DMS53 (cell line): Measurements from ENCODE around the gene KRTAP5-2.
"Not testable (repeated sequence)": the region's sequence is repeated elsewhere in the genome, so short reads cannot be mapped to it uniquely, and the experiment has no call there.

Experiments used
- DNase-seq: peaks from one replicate; lab custom pipeline; 2025; lab: John Stamatoyannopoulos, UW

Gene KRTAP5-2

DNA sequence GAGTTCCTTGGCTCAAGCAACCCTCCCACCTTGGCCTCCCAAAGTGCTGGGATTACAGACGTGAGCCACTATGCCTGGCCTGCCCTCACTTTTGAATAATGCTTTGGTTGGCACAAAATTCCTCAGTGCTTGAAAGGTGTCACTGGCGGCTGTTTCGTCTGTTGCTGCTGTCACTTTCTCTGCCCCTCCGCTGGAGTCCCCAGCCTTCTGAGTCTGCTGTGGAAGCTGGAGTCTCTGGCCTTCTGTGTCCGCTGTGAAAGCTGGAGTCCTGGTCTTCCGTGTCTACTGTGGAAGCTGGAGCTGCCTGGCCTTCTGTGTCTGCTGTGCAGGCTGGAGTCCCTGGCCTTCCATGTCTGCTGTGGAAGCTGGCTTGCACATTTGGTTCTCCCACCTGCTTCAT, 8.1 kb downstream of the KRTAP5-2 start:
- DNase-seq: no peak

GRCh38 chr11:1589191-1589963, 8.7 kb downstream of the KRTAP5-2 start:
- not testable (repeated sequence) for DNase-seq

DNA sequence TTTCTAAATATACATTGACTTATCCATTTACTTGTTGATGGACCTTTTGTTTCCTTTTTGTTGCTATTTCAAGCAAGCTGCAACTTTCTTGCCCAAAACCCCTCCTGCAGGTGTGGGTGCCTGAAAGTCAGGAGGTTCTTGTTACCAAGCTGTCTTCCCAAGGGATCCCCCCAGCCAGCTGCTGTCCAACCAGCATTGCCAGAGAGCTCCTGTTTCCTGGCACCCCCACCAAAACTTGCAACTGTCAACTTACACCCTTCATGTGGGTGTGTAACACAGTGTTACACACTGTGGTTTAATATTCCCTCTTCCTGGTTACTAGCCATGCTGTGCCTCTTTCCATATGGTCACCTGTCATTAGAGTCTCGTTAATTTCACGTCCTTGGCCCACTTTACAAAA, 11.4 kb downstream of the KRTAP5-2 start:
- no peak for DNase-seq

DNA sequence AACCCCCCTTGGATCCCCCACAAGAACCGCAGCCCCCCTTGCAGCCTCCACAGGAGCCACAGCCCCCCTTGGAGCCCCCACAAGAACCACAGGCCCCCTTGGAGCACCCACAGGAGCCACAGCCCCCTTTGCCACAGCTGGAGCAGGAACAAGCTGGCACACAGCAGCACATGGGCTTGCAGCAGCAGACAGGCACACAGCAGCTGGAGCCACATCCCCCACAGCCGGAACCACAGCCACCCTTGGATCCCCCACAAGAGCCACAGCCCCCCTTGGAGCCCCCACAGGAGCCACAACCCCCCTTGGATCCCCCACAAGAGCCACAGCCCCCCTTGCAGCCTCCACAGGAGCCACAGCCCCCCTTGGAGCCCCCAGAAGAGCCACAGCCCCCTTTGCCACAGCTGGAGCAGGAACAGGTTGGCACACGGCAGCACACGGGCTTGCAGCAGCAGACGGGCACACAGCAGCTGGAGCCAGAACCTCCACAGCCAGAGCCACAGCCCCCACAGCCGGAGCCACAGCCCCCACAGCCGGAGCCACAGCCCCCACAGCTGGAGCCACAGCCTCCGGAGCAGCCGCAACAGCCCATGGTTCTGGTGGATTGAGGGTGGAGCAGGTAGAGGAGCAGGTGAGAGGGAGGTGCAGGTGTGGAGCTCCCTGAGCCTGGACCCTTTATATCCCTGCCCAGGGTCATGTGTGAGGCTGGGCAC, 13.3 kb downstream of the KRTAP5-2 start, which contains the start of gene KRTAP5-1:
Gene KRTAP5-1, minus strand, starts transcription at position 623 of the 710 bp plus-strand sequence. Its CDS starts 34 bp downstream, at position 589.
- not testable (repeated sequence) for DNase-seq

- not testable (repeated sequence) for DNase-seq
Observed at GRCh38 chr11:1582909-1583308, 15.2 kb downstream of the KRTAP5-2 start.

DNA sequence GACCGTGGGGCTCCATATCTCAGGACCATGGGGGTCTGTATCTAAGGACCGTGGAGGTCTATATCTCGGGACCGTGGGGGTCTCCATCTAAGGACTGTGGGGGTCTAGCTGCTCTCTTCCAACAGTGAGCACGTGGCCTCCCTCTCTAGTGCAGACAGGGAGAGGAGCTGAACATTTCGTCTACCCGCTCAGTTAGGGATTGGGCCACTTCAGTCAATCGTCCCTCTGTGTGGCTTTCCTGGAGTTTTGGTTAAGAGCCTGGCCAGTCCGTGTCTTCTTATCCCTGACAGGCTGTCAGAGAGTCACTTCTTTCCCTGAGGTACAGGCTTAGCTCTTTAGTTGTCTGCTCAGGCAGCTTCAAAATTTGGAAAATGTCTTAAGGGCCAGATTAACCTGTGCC, 16.1 kb downstream of the KRTAP5-2 start:
- no peak for DNase-seq

- DNase-seq: no peak
Observed at GRCh38 chr11:1576825-1577224, 21.3 kb downstream of the KRTAP5-2 start.

DNA sequence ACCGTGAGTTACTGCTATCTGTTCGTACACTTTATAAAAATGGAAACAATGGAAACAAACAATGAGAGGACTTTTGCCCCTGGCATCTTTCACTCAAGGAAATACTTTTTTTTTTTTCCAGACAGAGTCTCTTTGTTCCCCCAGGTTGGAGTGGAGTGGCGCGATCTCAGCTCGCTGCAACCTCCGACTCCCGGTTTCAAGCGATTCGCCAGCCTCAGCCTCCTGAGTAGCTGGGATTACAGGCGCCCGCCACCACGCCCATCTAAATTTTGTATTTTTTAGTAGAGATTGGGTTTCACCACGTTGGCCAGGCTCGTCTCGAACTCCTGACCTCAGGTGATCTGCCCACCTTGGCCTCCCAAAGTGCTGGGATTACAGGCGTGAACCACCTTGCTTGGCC, 22.3 kb downstream of the KRTAP5-2 start:
- DNase-seq: not testable (repeated sequence)

GRCh38 chr11:1574933-1575242, 23.2 kb downstream of the KRTAP5-2 start:
- no peak for DNase-seq

- DNase-seq: peak; percentile 98
Observed at GRCh38 chr11:1574238-1574932, 23.7 kb downstream of the KRTAP5-2 start.

DNA sequence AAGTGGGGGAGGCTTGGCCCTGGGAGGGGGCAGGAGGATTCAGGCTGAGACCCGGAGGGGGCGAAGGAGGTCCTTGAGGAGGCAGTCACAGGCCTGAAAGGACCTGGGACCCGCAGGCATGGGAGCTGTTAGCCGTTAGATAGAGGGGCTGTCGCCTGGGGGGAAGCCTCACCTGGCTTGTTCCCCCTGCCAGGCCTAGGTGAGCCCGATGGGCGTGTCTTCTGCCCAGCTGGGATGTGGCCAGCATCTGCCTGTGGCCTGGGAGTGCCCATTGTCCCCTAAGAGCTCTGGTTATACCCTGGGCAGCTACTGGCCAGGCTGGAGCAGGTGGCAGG, 24.2 kb downstream of the KRTAP5-2 start:
- DNase-seq: no peak

GRCh38 chr11:1573077-1573902, 24.8 kb downstream of the KRTAP5-2 start:
- peak; percentile 90 for DNase-seq

- peak; percentile 98 for DNase-seq
Observed at GRCh38 chr11:1572197-1573076, 25.7 kb downstream of the KRTAP5-2 start, which contains the start of gene DUSP8. TSS of gene DUSP8 (minus strand) at chr11:1572271. CDS start at chr11:1565826, 6,445 bp downstream.

- no peak for DNase-seq
Observed at GRCh38 chr11:1571760-1572196, 26.3 kb downstream of the KRTAP5-2 start.

DNA sequence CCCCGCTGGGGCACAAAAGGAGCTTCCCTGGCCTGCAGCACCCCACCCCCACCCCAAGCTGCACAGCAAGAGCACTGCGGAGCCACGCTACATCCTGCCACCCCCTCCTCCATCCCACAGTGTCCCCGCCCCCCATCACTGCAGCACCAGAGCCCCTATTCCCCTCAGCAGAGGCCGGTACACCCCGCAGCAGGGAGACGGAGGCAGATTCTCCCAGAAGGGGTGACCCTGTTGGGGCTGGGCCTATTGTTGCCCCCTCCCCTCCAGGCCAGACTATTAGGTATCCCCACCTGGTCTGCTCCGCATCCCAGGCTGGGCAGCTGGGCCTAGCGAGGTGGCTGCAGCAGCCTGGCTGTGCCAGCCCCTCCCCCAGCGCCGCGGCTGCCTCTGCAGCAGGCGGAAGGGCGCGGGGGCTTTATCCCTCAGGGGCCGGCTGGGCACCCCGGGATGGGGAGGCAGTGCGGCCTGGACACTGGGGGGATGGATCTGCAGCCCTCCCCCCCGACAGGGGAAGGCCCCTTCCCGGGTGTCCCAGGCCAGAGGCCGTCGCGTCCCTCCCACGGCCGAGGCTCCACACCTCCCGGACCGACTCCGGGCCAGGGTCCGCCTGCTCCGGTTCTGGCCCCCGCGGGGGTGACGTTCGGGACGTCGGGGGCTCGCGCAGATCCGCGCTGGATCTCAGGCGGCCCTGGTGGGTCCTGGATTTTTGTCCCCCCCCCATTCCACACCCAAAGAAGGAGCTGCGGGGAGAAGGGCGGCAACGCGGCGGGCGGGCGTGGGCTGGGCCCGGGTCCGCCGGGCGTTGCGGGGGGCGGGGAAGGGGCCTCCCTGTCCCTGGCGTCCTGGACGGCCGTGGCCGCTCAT, 27.0 kb downstream of the KRTAP5-2 start:
- DNase-seq: peak; percentile 74

DNA sequence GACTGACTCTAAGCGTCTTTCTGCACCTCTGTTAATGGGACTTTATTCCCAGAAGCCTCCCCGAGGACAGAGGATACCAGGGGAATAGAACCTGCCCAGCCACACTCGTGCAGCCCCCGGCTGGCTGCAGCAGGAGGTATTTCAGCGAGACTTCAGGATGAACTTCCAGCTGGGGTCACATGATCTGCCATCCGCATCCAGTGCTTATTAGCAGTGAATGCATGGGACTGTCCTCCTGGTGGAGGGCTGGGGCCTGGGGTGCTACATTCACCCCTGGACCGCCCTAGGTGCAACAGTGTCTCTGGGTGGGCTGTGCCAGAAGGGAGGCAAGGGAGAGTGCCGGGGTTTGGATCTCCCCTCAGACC, 27.6 kb downstream of the KRTAP5-2 start:
- no peak for DNase-seq

DNA sequence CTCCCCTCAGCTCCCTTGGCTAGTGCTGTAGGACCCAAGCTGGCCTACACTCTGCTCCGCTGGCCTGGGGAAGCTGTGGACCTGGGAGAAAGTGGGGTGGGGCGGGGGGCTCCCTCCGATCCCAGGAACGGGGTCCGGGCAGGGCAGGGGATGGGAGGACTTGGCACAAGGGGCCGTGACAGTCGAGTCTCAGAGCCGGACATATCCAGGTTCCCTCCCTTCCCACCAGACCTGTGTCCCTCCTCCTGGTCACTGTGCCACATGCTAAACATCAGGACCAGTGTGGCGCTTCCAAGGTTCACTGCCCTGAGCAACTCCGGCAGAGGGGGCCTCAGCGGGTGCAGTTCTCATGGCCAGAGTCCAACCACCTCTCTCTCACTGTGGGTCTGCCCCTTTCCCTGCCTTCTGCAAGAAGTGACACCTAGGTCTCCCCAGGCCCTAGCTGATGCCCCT, 28.1 kb downstream of the KRTAP5-2 start:
- no peak for DNase-seq

DNA sequence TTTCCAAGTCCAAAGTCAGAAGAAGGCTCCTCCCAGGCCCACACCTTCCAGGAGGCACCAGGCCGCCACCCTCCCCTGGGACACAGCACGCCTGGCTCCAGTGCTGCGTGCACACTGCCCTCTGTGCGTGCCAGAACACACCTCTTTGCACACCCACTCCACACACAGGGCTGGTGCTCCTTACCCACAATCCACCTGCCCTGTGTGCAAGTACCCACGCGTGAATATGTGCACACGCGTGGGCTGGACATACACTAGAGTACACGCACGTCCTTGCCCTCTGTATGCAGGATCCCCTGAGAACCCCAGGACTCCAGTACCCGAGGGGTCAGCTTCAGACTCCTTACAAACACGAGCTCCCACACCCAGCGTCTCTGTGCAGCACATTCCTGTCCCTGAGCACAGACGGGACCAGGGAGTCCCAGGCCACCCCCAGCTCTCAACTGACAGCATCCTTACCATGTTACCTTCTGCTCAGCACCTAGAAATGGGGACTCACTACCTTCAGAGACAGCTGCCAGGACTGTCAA, 28.8 kb downstream of the KRTAP5-2 start:
- no peak for DNase-seq

DNA sequence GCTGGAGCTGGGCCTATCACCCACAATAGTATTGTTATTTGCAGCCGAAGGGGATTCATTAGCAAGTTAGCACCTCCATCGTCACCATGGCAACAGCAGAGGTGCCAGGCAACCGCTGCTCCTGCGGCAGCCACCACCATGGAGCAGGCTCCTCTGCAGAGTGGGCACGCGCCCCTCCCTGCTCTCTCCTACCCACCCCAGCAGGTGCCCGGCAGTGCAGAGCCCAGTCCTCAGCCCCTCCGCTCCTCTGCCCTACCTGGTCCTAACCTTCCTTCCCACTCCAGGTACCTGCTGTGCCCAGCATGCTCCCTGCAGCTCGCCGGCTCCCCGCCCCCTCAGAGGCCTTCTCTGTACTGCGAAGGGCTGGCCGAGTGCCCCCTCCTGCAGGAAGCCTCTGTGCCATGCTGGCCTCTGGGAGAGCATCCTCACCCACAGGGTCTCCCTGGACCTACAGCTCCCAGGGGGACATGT, 29.6 kb downstream of the KRTAP5-2 start:
- peak; percentile 58 for DNase-seq

DNA sequence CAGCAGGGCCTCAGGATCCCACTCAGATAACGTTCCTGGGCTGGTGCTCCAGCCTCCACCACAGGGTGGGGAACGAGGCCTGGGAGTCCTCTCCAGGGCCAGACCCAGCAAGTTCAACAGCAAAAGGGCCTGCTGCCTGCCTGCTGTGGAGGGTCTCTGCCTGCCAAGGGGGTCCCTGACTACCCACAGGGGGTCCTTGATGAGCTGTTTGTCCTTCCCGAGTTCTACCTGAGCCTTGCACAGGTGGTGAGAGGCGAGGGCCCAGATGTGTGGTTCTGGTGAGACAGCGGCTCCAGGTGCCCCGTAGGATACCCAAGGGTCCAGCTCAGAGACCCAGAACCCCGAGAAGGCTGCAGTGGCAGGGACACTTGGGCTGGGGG, 30.4 kb downstream of the KRTAP5-2 start:
- DNase-seq: no peak
